ENCODE data around the gene CENPP. TPM values are rescaled to one million over a fixed set of nuclear protein-coding genes. Genes with fewer than 3 reads are reported as not detected.

Gene CENPP
- total RNA-seq, 8 experiments from 2014 or later, result 1.7 to 22.3 (median 5.0) TPM

DNA sequence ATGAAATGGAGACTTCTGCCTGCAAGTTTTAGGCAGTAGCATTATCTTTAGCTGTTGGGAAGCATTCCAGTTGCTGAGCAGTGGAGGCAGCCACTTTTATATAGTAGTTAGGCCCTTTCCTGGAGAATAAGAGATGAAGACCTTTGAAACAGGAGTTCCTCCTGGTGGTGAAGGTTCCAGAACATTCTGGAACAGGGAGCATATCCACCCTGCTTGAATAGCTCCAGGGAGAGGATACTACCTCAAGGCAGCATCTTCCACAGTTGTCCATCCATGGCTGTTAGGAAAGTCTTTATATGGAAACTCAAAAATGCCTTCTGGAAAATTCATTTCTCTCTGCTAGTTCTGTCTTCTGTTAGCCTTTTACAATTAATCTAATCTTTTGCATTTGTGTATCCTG lies 153.6 kb downstream of the CENPP start:
- Histone ChIP-seq H3K27ac (no peak overlapping the region), H3K4me1 (replicated peaks in 1 of 2) (no peaks in the 10 kb centered on the region), H3K4me3 (no peak overlapping the region)
- in situ Hi-C loops (cut with MboI; ENCODE audit: low pct_unique_long_range_greater_than_20kb in 2 of 9, low sequenced_read_pairs in 9 of 9, unreplicated experiment in 9 of 9), result no loop called here
- ATAC-seq (replicated peaks in 6 of 8), result no peak

- H3K4me1 ChIP-seq (replicated peaks in 1 of 2), result no peaks in the 10 kb centered on the region
- 34 to 100% (median 80%) methylated on average over 1 to 2 of the region's 2 CpGs; no CpG with 5 or more reads in 2 of the 10 experiments for WGBS, 10 experiments
- no peak overlapping the region for H3K4me3 ChIP-seq
- in situ Hi-C loops (cut with MboI; ENCODE audit: low pct_unique_long_range_greater_than_20kb in 2 of 9, low sequenced_read_pairs in 9 of 9, unreplicated experiment in 9 of 9), result no loop called here
- ATAC-seq (replicated peaks in 6 of 8), result no peak
- H3K27ac ChIP-seq, result no peak overlapping the region
These were observed 154.6 kb downstream of the CENPP start for GRCh38 chr9:92480291-92480771.

GRCh38 chr9:92480986-92481633 lies 155.4 kb downstream of the CENPP start:
- Histone ChIP-seq H3K27ac (no peak overlapping the region), H3K4me1 (replicated peaks in 1 of 2) (no peaks in the 10 kb centered on the region), H3K4me3 (no peak overlapping the region)
- peak in 3 of 8 experiments; percentile 56 to 59 (median 57) for ATAC-seq (replicated peaks in 6 of 8)
- WGBS, 10 experiments, result 0 to 81% (median 25%) methylated on average over 1 to 2 of the region's 2 CpGs; no CpG with 5 or more reads in 2 of the 10 experiments
- in situ Hi-C loops (cut with MboI; ENCODE audit: low pct_unique_long_range_greater_than_20kb in 2 of 9, low sequenced_read_pairs in 9 of 9, unreplicated experiment in 9 of 9), result no loop called here

- H3K4me1 ChIP-seq (replicated peaks in 1 of 2), result no peaks in the 10 kb centered on the region
- peak in 3 of 8 experiments; percentile 24 to 51 (median 46) for ATAC-seq (replicated peaks in 6 of 8)
- no peak within 1 kb of the TSS for H3K4me3 ChIP-seq
- 0 to 100% (median 67%) methylated on average over 1 to 3 of the region's 3 CpGs; no CpG with 5 or more reads in 1 of the 10 experiments for WGBS, 10 experiments
- H3K27ac ChIP-seq, result no peak within 1 kb of the TSS
- in situ Hi-C loops (cut with MboI; ENCODE audit: low pct_unique_long_range_greater_than_20kb in 2 of 9, low sequenced_read_pairs in 9 of 9, unreplicated experiment in 9 of 9), result no loop called here
These were observed 156.6 kb downstream of the CENPP start, which contains the start of gene ASPN for GRCh38 chr9:92482329-92482728. Gene ASPN (minus strand): TSS chr9:92482506.

DNA sequence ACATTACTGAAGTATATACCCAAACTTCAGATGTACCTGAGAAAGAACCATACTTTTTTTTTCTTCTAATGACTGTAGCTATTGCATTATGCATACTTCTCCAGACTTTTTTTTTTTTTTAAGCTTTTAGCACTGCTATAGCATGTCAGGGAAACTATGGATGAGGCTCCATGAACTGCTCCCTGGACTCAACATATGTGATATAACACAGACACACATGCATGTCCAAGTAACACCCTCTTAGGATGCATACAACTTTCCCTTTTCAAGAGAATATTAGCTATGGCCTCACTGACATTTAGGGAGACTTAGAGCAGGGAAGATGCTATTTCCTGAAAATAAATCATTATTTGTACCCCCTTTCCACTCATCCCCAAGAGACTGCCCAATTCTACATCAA lies 157.1 kb downstream of the CENPP start:
- Histone ChIP-seq H3K4me1 (replicated peaks in 1 of 2) (no peaks in the 10 kb centered on the region), H3K27ac (no peak overlapping the region), H3K4me3 (no peak overlapping the region)
- in situ Hi-C loops (cut with MboI; ENCODE audit: low pct_unique_long_range_greater_than_20kb in 2 of 9, low sequenced_read_pairs in 9 of 9, unreplicated experiment in 9 of 9), result no loop called here
- peak in 2 of 8 experiments; percentile 4 to 5 for ATAC-seq (replicated peaks in 6 of 8)

DNA sequence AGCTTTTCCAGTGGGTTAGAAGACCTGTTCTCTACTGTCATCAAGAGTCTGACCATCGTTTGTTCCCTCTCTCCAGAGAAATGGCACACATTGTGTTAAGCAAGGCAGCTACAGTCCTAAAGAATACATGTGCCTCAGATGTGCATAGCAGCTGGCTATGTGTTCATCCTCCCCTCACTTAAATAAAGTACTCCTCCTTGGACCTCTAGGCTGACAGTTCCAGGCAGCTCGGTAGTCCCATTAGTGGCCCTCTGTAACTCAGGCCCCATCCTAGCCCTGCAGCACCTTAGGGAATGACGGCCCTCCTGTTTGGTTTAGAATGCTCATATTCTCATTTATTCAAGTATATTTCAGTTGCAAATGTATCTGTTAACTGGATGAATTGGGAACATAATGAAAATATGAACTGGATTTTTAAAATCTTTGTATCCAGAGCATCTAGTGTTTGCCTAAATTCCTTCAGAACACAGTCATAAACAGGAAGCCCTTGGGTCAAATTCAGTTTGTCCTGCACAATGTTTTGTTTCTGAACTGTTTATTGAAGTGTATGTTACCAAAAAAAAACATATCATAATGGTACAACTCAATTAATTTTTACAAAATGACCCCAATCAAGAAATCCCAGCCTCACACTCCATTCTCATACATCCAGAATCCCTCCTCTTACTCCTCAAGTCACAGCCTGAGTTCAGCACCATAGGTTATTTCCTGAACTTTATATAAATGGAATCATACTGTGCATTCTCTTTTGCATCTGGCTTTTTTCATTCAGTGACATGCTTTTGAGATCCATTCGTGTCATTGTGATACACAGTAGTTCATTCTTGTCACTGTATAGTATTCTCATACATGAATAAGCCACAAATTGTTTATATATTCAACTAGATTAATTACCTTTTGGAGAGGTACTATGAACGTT lies 158.1 kb downstream of the CENPP start:
- in situ Hi-C loops (cut with MboI; ENCODE audit: low pct_unique_long_range_greater_than_20kb in 2 of 9, low sequenced_read_pairs in 9 of 9, unreplicated experiment in 9 of 9), result no loop called here
- Histone ChIP-seq H3K27ac (no peak overlapping the region), H3K4me1 (replicated peaks in 1 of 2) (no peaks in the 10 kb centered on the region), H3K4me3 (no peak overlapping the region)
- peak in 3 of 8 experiments; percentile 63 to 87 (median 74) for ATAC-seq (replicated peaks in 6 of 8)
- 4 to 93% (median 66%) methylated on average over 2 to 5 of the region's 5 CpGs; no CpG with 5 or more reads in 1 of the 10 experiments for WGBS, 10 experiments

- in situ Hi-C loops (cut with MboI; ENCODE audit: low pct_unique_long_range_greater_than_20kb in 2 of 9, low sequenced_read_pairs in 9 of 9, unreplicated experiment in 9 of 9), result no loop called here
- Histone ChIP-seq H3K4me1 (replicated peaks in 1 of 2) (no peaks in the 10 kb centered on the region), H3K4me3 (no peak overlapping the region), H3K27ac (no peak overlapping the region)
- WGBS, 10 experiments, result 60 to 100% (median 83%) methylated on average over 1 to 3 of the region's 3 CpGs; no CpG with 5 or more reads in 4 of the 10 experiments
- no peak for ATAC-seq (replicated peaks in 6 of 8)
These were observed 158.8 kb downstream of the CENPP start for GRCh38 chr9:92484563-92484962.

- no peak for ATAC-seq (replicated peaks in 6 of 8)
These were observed 160.6 kb downstream of the CENPP start for GRCh38 chr9:92486371-92486770.

DNA sequence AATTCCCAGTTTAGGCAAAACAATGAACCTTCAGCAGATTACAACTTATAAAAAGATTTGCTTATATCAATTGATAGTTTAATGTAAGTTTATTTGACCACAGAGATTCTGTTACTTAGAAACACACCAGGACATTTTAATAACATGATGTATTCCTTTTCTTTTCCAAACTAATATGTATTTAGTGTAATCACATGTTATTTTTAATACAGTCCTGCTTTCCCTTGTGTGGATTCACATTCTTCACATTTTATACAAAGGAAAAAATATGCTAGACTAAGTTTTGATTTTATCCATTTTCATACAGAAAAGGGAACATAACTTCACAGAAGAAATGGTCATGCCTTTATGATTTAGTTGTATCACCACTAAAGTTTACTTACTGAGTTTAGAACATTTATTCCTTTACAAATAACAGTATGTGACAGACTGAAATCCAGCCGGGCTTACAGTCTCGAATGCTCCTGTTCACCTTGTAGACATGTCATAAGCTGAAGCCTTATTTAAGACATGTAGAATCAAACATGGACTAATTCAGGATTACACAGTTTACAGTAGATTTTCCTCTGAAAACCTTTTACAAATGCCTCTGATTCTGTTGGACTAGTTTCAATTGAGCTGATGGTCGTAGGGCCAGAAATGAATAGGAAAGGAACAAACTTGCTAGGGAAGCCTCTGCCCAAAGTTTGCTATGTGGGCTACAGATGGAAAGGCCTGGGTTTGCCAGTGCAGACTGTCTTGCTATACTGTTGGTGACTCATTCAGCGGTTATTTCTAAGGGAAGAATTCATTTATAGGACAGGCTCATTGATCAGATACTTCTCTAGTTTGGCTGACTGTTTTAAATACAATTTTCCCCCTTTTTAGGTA lies 163.2 kb downstream of the CENPP start:
- Histone ChIP-seq H3K4me3 (no peak overlapping the region), H3K27ac (no peak overlapping the region), H3K4me1 (replicated peaks in 1 of 2) (no peaks in the 10 kb centered on the region)
- ATAC-seq (replicated peaks in 6 of 8), result peak in 3 of 8 experiments; percentile 37 to 75 (median 67)
- in situ Hi-C loops (cut with MboI; ENCODE audit: low pct_unique_long_range_greater_than_20kb in 2 of 9, low sequenced_read_pairs in 9 of 9, unreplicated experiment in 9 of 9), result no loop called here
- 0 to 100% (median 80%) methylated on average over 1 to 4 of the region's 4 CpGs for WGBS, 10 experiments

More at GRCh38 chr9:92486371-92486770, 160.6 kb downstream of the CENPP start:
- no peak overlapping the region for H3K4me3 ChIP-seq
- no peaks in the 10 kb centered on the region for H3K4me1 ChIP-seq (replicated peaks in 1 of 2)
- in situ Hi-C loops (cut with MboI; ENCODE audit: low pct_unique_long_range_greater_than_20kb in 2 of 9, low sequenced_read_pairs in 9 of 9, unreplicated experiment in 9 of 9), result no loop called here
- WGBS, 10 experiments, result 74 to 100% (median 91%) methylated on average over 1 to 3 of the region's 3 CpGs; no CpG with 5 or more reads in 2 of the 10 experiments
- H3K27ac ChIP-seq, result no peak overlapping the region

GRCh38 chr9:92492781-92493401 lies 167.1 kb downstream of the CENPP start:
- Histone ChIP-seq H3K4me3 (no peak overlapping the region), H3K4me1 (replicated peaks in 1 of 2) (no peaks in the 10 kb centered on the region), H3K27ac (no peak overlapping the region)
- no peak for ATAC-seq (replicated peaks in 6 of 8)
- in situ Hi-C loops (cut with MboI; ENCODE audit: low pct_unique_long_range_greater_than_20kb in 2 of 9, low sequenced_read_pairs in 9 of 9, unreplicated experiment in 9 of 9), result no loop called here
- WGBS, 10 experiments, result 20 to 80% (median 72%) methylated on average over 1 to 3 of the region's 3 CpGs; no CpG with 5 or more reads in 5 of the 10 experiments

DNA sequence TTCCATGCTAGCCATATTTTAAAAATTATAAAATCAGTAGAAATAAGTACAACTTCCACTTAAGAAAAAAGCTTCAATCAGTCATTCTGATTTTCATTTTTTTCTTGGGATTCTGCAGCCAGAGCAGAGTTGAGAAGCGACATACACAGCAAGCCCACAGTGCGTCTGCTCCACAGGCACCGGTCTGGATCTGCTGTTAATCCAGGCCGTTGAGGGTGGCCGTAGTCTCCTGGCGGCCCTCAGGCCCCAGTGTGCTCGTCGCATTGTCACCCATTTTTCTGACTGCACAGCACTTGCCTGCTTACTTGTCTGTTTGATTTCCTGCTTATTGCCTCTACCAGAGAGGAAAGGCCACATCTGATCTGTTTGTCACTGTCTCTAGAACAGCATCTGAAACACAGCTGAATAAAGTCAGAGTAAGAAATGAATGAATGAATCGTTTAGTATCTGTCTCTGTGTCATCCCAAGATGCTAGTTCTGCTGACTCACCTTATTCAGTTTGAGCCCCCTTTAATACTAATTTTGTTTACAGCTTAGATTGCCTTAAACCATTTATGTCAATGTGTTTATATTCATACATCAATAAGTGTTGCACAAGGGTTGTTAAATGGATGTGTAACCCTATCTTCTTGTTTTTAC lies 168.1 kb downstream of the CENPP start:
- 38 to 100% (median 90%) methylated on average over 1 to 9 of the region's 9 CpGs; no CpG with 5 or more reads in 2 of the 10 experiments for WGBS, 10 experiments
- in situ Hi-C loops (cut with MboI; ENCODE audit: low pct_unique_long_range_greater_than_20kb in 2 of 9, low sequenced_read_pairs in 9 of 9, unreplicated experiment in 9 of 9), result no loop called here
- Histone ChIP-seq H3K4me3 (no peak overlapping the region), H3K4me1 (replicated peaks in 1 of 2) (no peaks in the 10 kb centered on the region), H3K27ac (no peak overlapping the region)
- no peak for ATAC-seq (replicated peaks in 6 of 8)

GRCh38 chr9:92494856-92495255 lies 169.1 kb downstream of the CENPP start:
- 80 to 100% (median 100%) methylated on average over 1 to 2 of the region's 2 CpGs; no CpG with 5 or more reads in 5 of the 10 experiments for WGBS, 10 experiments
- ATAC-seq (replicated peaks in 6 of 8), result no peak
- Histone ChIP-seq H3K27ac (no peak overlapping the region), H3K4me3 (no peak overlapping the region), H3K4me1 (replicated peaks in 1 of 2) (no peaks in the 10 kb centered on the region)
- in situ Hi-C loops (cut with MboI; ENCODE audit: low pct_unique_long_range_greater_than_20kb in 2 of 9, low sequenced_read_pairs in 9 of 9, unreplicated experiment in 9 of 9), result no loop called here
